DOHH2 (cell line): Measurements from ENCODE around the gene CDK17.

Experiments
- H3F3A ChIP-seq: fragments of 200-600 bp; sonication (generic), shearing (Covaris generic); 2 replicates; pipeline ENCODE4 v1.6.0; 2016; ENCODE audit warnings: antibody characterized with exemption, mild to moderate bottlenecking; ENCODE audit not compliant: control insufficient read depth, insufficient read depth
- H3K27ac ChIP-seq: fragments of 200-600 bp; sonication (generic); 2 replicates; pipeline ENCODE4 v1.5.1; 2014; ENCODE audit warnings: low read depth, mild to moderate bottlenecking, low read length, moderate library complexity
- H3K27me3 ChIP-seq: fragments of 200-600 bp; sonication (generic); 2 replicates; pipeline ENCODE4 v1.6.1; 2014; ENCODE audit warnings: mild to moderate bottlenecking, low read length, mixed read lengths; ENCODE audit not compliant: control insufficient read depth
- H3K36me3 ChIP-seq: fragments of 200-600 bp; sonication (generic); 2 replicates; pipeline ENCODE4 v1.6.1; 2014; ENCODE audit warnings: mild to moderate bottlenecking, low read length, moderate library complexity, mixed read lengths; ENCODE audit not compliant: control insufficient read depth
- H3K4me1 ChIP-seq: fragments of 200-600 bp; sonication (generic); 2 replicates; pipeline ENCODE4 v1.6.1; 2014; ENCODE audit warnings: mild to moderate bottlenecking, low read length, mixed read lengths; ENCODE audit not compliant: control insufficient read depth
- H3K4me2 ChIP-seq: fragments of 200-600 bp; sonication (generic); 2 replicates; pipeline ENCODE4 v1.6.0; 2014; ENCODE audit warnings: mild to moderate bottlenecking, low read length, moderate library complexity
- H3K4me3 ChIP-seq: fragments of 200-600 bp; sonication (generic); 2 replicates; pipeline ENCODE4 v1.5.1; 2014; ENCODE audit warnings: mild to moderate bottlenecking, low read length, mixed read lengths
- H3K79me2 ChIP-seq: fragments of 200-600 bp; sonication (generic); 2 replicates; pipeline ENCODE4 v1.6.1; 2014; ENCODE audit warnings: mild to moderate bottlenecking, low read length, mixed read lengths; ENCODE audit not compliant: control insufficient read depth
- H3K9me2 ChIP-seq: fragments of 200-600 bp; sonication (generic); replicated peaks from 2 replicates; pipeline ENCODE4 v1.6.1; 2014; ENCODE audit warnings: mild to moderate bottlenecking, low read length, mixed read lengths; ENCODE audit not compliant: control insufficient read depth
- H3K9me3 ChIP-seq: fragments of 200-600 bp; sonication (generic); 2 replicates; pipeline ENCODE4 v1.6.1; 2014; ENCODE audit warnings: antibody characterized with exemption, low read length, mixed read lengths; ENCODE audit not compliant: control insufficient read depth, insufficient read depth
- H4K20me1 ChIP-seq: fragments of 200-600 bp; sonication (generic); 2 replicates; pipeline ENCODE4 v1.6.0; 2014; ENCODE audit warnings: low read depth, mild to moderate bottlenecking, antibody characterized with exemption, low read length, moderate library complexity; ENCODE audit not compliant: control insufficient read depth, insufficient read depth
- CTCF ChIP-seq: fragments of 200-600 bp; sonication (generic); IDR thresholded peaks from one replicate; pipeline ENCODE4 v1.5.1; 2014; ENCODE audit warnings: antibody characterized with exemption, mild to moderate bottlenecking, low read depth, low read length; ENCODE audit not compliant: poor library complexity, severe bottlenecking
- EZH2phosphoT487 ChIP-seq: fragments of 200-600 bp; sonication (generic); IDR thresholded peaks from 2 replicates; pipeline ENCODE4 v1.6.1; 2017; ENCODE audit warnings: borderline replicate concordance, mild to moderate bottlenecking, antibody characterized with exemption, low read length, moderate library complexity, mixed read lengths

Gene CDK17

GRCh38 chr12:96302687-96303310 is 97.4 kb downstream of the CDK17 start:
- Histone ChIP-seq H3K4me2 (no peak overlapping the region), H3K4me3 (no peak overlapping the region), H3K9me2 (no peaks in the 10 kb centered on the region), H3K4me1 (peaks cover 13% of the 10 kb centered on the region), H3F3A (peaks cover 5% of the 10 kb centered on the region; the same call in 1 of the 2 replicates), H3K27me3 (no peaks in the 10 kb centered on the region), H3K9me3 (no peaks in the 10 kb centered on the region), H3K36me3 (peaks cover 22% of the 10 kb centered on the region), H4K20me1 (no peaks in the 10 kb centered on the region), H3K79me2 (no peaks in the 10 kb centered on the region; the same call in 1 of the 2 replicates), H3K27ac (no peak overlapping the region)
- no peak for TF ChIP-seq EZH2phosphoT487
- no peak for TF ChIP-seq CTCF

GRCh38 chr12:96301732-96302131 is 98.5 kb downstream of the CDK17 start:
- Histone ChIP-seq H3K4me2 (no peak overlapping the region), H3K9me3 (no peaks in the 10 kb centered on the region), H3K27me3 (no peaks in the 10 kb centered on the region), H3F3A (peaks cover 10% of the 10 kb centered on the region), H3K9me2 (no peaks in the 10 kb centered on the region), H3K4me3 (no peak overlapping the region), H3K36me3 (peaks cover 27% of the 10 kb centered on the region), H3K4me1 (peaks cover 24% of the 10 kb centered on the region), H3K79me2 (no peaks in the 10 kb centered on the region; the same call in 1 of the 2 replicates), H3K27ac (no peak overlapping the region), H4K20me1 (no peaks in the 10 kb centered on the region)
- TF ChIP-seq CTCF, result no peak
- no peak for TF ChIP-seq EZH2phosphoT487

DNA sequence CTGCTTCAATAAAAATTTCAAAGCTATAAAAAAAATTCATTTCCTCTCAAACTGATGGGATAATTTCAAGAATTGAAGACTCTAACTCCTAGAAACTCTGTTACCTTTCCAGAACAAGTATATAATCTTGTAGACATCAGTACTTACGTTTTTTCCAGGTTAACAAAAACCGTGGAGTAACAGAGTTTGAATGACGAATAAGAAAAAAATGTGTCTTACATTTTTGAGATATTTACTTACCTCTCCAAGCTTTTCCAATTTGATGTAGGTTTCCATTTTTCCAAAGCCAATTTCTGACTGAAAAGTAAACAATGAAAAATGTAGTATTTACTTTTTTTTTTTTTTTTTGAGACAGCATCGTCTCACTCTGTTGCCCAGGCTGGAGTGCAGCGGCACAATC is 100.2 kb downstream of the CDK17 start:
- Histone ChIP-seq H3F3A (peaks cover 20% of the 10 kb centered on the region), H3K4me3 (no peak overlapping the region), H3K36me3 (peaks cover 33% of the 10 kb centered on the region), H4K20me1 (no peaks in the 10 kb centered on the region), H3K27ac (no peak overlapping the region), H3K9me2 (no peaks in the 10 kb centered on the region), H3K79me2 (peaks cover 4% of the 10 kb centered on the region; the same call in 1 of the 2 replicates), H3K4me2 (no peak overlapping the region), H3K4me1 (peaks cover 40% of the 10 kb centered on the region), H3K9me3 (no peaks in the 10 kb centered on the region), H3K27me3 (no peaks in the 10 kb centered on the region)
- TF ChIP-seq EZH2phosphoT487 (no peak), CTCF (no peak)
